Stimulated activated CD8-positive, alpha-beta memory T cell treated with anti-CD3 and anti-CD28 coated beads, Interleukin-12 subunit alpha, Interleukin-12 subunit beta, amount 100 ng/mL, for 4 hours (primary cell): Measurements from ENCODE around the gene MYF6.
"Not testable (repeated sequence)": the region's sequence is repeated elsewhere in the genome, so short reads cannot be mapped to it uniquely, and the experiment has no call there.

ENCODE experiments used
- DNase-seq: peaks from one replicate; pipeline ENCODE4 v3.0.0-alpha.2; 2020; ENCODE audit warnings: low read depth

The MYF6 gene

DNA sequence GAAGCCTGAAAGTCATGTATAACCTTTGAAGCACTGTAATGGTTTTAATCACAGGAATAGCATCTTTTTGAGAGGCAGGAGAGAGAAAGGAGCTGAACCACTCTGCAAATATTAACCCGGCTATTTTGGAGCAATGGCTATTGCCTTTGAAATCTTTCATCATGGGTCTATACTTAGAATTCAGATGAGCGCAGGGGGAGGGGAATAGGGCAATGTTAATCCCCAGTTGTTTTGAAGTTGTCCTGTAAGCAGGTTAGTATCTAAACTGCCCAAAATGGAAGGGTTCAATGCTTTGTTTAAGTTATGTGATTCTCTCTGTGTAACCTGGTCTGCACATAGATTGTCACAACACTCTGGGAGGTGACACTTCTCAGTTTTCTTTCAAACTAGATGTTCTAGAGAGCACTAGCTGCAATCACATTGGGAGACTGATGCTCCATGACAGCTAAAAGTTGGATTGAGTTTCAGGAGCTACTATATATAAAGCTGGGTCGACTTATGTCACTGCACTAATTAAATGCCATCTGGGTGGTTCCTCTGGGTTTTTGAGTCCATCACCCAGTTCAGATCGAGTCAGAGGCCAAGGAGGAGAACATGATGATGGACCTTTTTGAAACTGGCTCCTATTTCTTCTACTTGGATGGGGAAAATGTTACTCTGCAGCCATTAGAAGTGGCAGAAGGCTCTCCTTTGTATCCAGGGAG, at the start of gene MYF6:
MYF6 (plus strand) TSS at position 509 of the 704 bp plus-strand sequence; CDS start at position 595, 86 bp downstream.
- DNase-seq: no peak

DNA sequence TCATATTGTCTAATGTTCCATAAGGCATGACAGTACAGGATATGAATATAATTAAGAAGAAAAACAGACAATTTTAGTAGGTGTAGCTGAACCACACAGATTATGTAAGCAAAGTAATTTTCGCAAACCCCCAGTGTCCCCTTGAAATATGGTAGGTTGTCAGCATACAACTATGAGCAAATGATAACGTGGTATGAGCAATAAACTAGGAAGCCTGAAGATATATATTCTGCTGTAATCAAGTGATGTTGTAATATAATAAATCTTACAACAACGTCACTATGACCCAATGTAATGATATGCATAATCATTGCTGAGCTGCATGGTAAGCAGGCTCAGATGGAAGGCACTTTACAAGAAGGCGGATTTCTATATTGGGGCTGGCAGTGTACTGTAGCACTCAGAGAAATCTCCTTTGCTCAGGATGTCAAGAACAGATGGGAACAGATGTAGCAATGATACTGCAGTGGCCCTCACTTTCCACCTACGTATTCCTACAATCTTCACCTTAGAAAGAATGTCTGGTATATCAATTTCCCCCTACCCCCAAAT, 47.8 kb upstream of the MYF6 start:
- DNase-seq: no peak

DNA sequence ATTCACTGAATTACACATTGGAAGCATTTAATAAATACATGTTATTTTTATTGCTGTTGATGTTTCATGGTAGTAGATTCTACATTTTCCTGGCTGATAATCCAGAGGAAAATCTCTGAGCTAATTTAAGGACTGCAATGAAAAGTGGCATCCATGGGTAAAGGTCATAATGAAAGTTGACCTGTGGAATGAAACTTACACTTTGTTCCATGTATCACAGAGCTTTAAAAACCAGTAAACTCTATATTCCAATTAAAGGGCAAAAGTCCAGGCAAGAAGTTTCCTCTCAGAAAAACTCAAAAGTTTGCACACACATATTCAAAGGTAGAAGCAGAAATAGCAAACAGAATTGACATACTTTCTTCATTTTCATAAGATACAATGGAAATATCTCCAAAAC, 44.8 kb upstream of the MYF6 start:
- DNase-seq: no peak

DNA sequence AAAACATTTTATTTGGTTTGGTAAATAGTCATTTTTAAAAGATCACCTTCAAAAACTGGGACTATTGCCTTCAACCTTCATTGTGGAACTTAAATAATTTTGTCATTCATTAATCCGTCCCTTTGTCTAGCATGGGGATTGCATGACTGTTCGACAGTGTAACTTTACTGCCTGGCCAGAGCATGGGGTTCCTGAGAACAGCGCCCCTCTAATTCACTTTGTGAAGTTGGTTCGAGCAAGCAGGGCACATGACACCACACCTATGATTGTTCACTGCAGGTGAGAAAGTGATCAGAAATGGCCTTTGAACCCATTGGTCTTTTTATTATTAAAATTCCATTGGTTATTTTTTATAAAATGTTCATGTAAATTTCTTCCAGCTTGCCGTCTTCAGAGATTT, 37.2 kb upstream of the MYF6 start:
- no peak for DNase-seq

DNA sequence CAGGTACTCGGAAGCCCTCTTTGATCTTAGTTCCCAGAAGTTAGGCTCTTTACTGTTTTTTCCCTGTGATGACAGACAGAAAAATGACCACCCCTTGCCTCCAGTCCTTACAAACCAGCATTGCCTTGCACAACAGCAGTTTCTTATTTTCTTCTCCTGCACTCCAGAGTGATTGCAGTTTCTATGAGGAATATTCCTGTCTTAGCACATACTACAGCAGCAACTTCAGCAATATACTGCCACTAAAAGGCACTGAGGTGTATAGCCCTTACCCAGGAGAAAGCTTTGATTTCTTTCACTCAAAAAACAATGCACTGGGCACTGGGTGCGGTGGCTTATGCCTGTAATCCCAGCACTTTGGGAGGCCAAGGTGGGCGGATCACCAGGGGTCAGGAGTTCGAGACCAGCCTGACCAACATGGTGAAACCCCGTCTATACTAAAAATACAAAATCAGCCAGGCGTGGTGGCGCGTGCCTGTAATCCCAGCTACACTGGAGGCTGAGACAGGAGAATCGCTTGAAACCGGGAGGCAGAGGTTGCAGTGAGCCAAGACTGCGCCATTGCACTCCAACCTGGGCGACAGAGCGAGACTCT, 31.3 kb upstream of the MYF6 start:
- not testable (repeated sequence) for DNase-seq

DNA sequence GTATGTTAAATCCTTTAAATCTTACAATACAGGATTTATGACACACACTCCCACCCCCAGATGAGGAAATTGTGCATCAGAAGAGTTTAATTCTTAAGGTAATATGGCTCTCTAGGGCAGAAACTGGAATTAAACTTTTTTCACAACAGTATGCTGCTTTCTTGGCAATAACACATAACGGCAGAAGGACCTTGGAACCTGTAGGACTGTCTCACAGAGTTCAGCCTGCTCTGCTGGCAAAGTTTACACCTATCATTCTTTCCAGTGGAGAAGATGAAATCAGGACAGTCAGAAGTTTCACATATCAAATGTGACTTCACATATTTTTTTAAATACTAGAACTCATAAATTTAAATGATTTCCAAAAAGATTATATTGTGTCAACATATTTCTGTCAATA, 30.6 kb upstream of the MYF6 start:
- no peak for DNase-seq

DNA sequence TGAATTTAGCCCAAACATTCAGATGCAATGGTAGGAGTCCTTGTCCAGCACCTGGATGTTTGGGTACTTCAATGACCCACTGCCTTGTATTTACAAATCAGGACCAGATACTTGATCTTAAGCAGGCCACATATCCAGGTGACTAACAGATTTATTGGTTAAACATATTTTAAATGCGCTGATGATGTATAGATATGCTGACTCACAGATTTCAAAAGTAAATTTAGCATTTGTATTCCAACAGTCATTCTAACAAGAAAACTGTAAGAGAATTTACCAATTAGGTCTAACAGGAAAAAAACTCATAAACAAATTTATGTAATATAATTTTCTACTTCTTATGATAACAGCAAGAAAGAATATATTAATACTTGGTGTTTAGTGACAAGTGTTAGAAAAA, 29.4 kb upstream of the MYF6 start:
- DNase-seq: no peak

DNA sequence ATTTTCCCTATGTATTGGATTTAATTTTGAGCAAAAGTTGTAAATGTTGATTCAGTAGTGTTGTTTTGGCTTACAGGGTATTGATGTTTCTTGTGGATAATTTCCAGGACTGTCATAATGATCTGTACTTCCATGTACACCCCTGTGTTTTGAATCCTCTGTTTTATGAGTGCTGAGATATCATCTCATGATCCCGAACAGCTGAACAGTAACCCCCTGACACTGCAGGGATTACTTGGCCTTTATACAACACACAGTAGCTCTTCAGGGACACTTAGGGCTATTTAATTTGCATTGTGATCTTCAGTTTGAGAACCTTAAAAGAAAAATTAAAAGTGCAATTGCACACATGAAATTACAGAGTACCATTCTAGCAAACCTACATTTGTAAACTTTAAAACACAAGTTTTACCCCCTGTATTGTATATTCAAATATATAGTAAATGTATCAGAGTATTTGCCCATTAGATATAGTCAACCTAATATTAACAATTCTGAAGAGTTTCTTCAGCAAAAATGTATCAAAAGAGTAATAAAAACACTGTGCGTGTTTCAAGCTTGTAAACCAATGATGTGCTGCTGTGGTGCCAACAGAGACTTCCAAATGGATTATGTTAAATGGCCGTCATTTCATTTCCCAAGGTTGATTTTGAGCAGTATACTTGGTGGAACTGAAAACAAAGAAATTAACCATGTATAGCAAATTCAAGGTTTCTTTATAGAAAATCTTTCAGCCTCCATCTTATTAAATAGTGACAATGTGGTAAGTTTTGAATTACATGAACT, 27.9 kb upstream of the MYF6 start:
- DNase-seq: no peak

DNA sequence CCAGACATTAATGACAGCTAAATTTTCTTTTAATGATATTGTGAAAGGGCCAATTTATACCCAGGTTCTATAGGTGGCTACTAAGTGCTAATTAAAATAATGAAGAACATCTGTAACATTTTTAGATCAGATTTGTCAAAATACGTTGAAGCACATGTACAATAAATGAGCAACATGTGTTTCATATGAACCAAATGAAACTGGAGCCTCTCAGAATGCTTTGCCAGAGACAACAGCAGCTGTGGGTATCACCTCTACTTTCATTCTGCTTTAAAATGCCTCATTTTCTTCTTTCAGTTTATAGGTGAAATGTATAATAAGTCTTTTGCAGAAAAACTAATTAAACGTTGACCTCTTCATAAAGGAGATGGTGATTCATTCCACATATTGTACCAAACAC, 26.1 kb upstream of the MYF6 start:
- DNase-seq: no peak

DNA sequence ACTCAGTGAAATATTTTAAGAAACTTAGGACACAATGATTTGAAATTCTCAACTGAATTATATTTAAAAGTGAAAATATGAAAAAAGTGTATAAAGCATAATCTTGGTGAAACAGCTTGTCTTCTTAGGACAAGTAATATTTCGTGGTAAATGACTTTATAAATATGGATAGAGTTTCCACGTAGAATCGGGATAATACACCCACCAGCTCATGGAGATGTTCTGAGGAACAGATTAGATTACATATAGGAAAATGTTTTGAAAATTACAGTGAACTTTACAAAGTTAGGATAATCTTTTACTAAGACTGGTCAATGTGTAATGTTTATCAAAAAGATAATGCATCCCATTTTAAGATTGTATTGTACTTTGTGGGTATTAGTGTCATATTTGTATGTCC, 25.6 kb upstream of the MYF6 start:
- DNase-seq: no peak

DNA sequence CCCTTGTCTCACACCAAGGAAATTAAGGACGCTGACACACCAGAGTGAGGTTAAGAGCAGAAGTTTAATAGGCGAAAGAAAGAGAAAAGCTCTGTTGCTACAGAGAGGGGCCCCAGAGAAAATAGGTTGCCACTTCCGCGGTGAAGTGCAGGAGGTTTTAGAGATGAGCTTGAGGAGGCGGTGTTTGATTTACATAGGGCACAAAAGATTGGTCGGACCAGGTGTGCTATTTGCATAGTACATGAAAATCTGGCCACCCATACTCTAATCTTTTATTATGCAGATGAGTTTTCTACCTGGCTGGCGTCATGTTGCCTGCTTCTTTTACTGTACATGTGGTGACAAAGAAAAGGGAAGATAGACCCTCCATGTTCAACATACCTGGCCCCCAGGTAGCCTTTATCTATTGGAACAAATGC, 23.3 kb upstream of the MYF6 start:
- no peak for DNase-seq

DNA sequence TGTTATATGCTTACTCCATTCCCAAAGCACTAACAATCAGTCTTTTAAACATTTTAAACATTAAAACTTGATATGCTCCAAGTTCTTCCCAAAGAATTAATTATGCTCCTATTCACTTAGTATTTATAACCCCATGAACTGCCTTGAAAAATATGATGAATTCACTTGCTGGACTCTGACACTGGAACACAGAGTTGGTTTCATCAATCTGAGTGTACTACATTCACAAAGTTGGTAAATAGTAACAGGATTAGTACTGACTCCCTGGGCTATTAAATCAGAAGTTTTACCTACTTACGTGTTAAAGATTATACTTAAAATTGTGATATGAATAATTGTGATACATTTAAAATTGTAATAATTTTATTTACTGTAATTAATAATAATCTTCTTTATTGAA, 17.3 kb upstream of the MYF6 start:
- DNase-seq: no peak

DNA sequence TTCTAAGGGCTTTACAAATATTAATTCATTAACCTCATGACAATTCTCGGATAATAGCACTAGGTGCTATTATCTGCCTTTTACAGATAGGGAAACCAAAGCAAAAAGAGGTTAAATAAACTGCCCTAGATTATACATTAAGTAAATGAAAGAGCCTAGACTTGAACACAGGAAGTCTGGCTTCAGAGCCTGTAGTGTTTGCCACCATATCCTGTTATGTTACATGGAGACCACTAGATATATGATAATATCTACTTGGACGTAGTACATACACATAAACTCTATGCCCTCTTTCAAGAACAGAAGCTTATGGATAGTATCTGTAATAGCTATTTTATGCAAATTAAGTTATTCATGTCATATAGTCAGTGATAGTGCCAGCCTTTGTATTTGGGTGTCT, 16.9 kb upstream of the MYF6 start:
- no peak for DNase-seq

DNA sequence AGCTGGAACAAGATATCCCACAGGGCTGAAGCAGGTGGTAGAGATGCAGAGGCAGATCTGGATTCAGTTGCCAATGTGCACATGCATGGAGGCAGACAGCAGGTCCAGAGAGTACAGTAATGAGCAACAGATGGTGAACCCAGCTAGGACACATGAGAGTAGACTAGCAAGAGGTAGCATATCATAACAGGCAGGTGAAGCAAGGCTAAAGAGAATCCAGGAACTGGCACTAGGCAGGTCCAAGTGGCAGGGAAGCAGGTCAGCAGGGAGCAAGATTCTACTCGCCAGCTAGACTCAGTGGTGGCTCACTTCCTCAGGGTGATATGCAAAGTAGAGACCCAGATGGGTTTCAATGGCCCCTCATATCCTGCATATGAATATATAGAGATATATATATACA, 15.3 kb upstream of the MYF6 start:
- DNase-seq: no peak

DNA sequence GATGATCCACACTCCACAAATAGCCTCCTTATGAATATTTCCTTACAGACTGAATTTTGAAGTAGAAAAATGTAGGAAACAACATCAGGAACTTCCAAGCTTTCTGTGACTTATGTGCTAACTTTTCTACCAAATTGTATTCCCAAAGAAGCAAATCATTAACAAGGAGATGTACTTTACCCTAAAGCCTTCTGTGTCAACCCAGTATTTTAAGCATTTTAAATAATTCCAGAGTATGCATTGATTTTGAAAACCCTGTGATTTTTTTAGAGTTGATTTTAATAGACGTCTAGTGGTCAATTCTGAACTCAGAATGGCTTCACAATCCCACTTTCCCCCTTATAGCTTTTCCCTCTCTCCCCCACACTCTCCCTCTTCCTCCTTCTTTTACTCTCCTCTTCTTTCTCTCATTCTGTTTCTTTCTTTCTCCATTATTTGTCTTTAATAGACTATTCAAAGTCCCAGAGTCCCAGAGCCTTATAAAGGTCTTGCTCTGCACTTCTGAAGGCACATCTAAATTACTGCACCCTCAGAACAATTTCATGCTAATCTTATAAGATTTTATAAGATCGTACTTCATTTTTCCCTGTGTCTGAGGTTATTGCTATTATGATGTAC, 10.1 kb upstream of the MYF6 start:
- DNase-seq: no peak

DNA sequence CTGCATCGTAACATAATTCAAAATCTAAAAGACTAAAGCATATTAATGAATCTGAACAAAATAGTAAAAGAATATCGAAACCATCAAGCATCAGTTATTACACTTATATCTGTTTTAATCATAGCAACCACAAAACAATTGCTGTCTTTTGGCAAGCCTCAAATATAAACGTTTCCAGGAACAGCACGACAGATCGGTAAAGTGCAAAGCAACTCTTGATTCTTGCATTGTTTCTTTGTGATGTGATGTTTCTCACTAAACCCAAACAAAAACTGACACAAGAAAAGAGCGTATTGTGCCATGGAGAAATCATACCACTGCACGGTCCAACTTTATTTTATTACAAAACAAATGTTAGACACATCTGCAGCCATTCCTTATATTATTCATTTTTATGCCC, 9.2 kb upstream of the MYF6 start:
- no peak for DNase-seq

DNA sequence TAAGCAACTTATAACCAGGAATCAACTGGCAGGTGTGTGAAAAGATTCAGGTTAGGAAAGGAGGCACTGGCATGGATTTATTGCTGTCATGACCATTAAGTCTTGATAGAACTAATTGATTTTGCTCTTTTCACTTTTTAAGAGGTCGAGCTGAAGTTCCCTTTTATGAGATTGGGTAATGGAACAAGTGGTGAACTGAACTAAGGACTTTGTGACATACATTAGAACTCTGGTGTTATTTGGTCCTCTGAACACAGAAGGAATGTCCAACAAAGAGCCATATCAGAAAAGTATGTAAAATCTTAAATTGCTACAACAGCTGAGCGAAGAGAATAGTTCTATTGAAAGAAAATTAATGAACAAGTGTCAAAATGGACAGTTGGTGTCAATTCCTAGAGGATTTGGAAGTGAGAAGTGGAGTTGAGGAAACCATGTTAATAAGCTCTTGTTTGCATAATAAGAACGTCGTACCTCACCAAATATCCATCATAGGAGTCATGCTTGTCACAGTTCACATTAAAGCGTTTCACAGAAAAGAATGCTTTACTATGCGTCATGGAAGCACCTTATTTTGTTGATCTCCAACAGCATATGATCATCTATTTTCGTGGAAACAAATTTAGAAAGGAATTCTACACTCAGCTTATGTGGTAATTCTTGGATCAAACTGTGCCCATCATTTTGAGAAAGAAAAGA, 8.4 kb upstream of the MYF6 start:
- no peak for DNase-seq

DNA sequence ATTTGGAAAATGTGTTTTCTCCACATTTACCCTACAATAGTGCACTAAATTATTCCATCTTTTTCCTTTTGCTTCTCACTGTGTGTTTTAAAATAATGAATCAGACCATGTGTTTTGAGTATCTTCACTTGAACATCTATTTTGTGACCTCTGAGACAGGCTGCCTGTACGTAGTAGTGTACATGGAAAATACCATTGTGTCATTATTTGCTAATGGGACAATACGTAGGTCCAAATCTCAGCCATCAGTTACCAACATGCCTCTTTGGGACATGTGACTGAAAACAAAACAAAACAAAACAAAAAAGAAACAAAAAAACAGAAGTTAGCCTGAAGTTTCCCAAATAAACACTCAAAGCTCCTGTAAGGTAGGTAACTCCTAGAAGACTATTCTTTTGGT, 7.1 kb upstream of the MYF6 start:
- no peak for DNase-seq

DNA sequence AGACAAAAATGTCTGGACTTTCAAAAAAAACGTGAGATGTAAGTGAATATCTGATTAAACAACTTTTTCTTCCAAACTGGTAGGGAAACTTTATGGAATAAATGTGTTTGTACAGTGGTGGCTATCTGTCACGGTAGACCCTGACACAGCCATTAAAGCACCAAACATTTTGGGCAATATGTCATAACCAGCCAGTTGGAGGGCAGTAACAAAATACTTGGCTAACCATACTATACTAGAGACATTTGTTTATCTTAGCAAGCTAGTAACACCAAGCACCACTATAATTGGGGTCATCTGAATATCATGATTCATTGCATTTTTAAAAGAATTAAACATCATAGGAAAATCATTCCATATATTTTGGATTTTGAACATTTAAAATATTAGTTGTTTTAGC, 6.0 kb upstream of the MYF6 start:
- DNase-seq: no peak

DNA sequence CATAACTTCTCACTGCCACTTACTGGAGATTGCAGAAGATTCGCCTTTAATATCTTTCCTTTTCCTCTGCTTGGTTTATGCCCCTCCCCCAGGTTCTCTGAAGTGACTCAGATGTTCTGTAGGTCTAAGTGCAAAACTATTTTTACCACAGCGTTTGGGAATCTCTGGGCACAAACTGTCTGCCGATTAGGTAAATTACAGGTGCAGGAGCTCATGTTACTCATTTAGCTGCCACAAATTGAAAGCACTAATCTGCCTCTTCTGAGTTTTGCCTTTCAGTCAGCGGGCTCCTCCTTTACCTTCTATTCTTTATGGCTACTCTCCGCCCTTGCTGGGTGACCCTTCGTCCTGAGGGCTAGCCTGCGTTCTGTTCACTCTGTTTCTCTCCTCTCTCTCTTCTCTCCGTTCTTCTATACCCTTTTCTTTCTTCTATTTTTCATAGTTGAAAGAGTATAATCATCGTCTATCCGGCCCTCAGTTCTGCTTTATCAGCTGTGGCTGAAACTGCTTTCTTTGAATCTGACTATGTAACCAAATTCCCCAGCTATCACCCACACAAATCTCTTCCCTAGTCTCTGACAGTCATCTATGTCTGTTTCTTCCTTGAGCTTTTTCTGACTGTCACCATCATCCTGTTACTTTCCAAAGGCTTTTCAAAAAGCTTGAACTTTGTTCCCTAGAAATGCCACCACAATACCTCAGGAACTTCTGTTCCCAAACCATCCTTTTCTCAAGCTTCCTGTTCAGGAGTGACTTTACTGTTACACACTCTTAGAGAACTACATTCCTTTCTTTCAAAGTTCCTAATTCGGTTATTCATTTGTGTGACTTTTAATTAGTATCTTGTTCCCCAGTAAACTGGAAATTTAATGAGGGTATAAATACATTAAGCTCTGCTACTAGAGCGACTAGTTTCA, 4.3 kb upstream of the MYF6 start:
- DNase-seq: no peak

DNA sequence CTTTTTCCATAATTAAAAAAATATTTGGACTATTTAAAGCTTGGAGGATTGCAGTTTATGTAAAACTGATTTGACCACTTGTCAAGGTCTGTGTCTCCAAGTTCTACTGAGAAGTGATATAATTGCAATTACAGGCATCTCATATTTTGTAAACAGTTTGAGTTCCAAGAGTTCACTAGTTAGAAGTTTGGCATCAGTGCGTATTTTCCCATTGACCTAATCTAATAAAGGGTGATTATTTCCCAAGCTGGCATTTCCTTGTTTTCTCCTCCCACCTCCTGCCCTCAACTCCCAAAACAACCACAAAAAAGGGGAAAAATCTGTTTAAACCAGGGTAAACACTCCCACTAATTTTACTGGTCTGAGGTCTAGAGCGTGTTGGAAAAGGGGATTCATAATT, 3.0 kb upstream of the MYF6 start:
- DNase-seq: no peak
